Measurements from ENCODE around the gene RPL38.

RPL38 gene

GRCh38 chr17:74164446-74165045 is 38.9 kb upstream of the RPL38 start:
- no peak overlapping the region for H3K18ac ChIP-seq (ENCODE audit: low read length)
- no peak overlapping the region for H4K5ac ChIP-seq (ENCODE audit: low read length)
- H3K79me1 ChIP-seq (ENCODE audit: low read length): no peaks in the 10 kb centered on the region
- H2BK5ac ChIP-seq (ENCODE audit: low read length): no peak overlapping the region
- H2BK15ac ChIP-seq (replicated peaks; ENCODE audit: low read depth): no peak overlapping the region
- no CpG with 5 or more reads among the region's 9 CpGs for WGBS (ENCODE audit: extremely low coverage, insufficient coverage, low lambda C conversion rate)
- H3K23ac ChIP-seq (ENCODE audit: low read length): peak overlapping the region; percentile 73
- H3K4me2 ChIP-seq (ENCODE audit: low read length): no peak overlapping the region
- H2AK5ac ChIP-seq (ENCODE audit: low read length): no peak overlapping the region
- no peak overlapping the region for H3K4ac ChIP-seq (ENCODE audit: low read depth, low read length)
- no peak overlapping the region for H3K9ac ChIP-seq (ENCODE audit: low read length)
- no peaks in the 10 kb centered on the region for H3K36me3 ChIP-seq (ENCODE audit: control insufficient read depth, insufficient read depth, low read length)
- no peak overlapping the region for H3K4me3 ChIP-seq (ENCODE audit: low read length)
- H3K56ac ChIP-seq (ENCODE audit: low read length): no peak overlapping the region
- no peak overlapping the region for H2BK120ac ChIP-seq (ENCODE audit: low read depth, low read length)
- DNase-seq: no peak
- H4K8ac ChIP-seq (ENCODE audit: low read depth, low read length): no peak overlapping the region
- H3K4me1 ChIP-seq (ENCODE audit: control insufficient read depth, low read depth, low read length): peaks cover 5% of the 10 kb centered on the region
- H3K27ac ChIP-seq (ENCODE audit: low read depth, low read length): no peak overlapping the region
- no peaks in the 10 kb centered on the region for H3K27me3 ChIP-seq (ENCODE audit: insufficient read depth, low read length, poor library complexity)
- H3K79me2 ChIP-seq (ENCODE audit: control insufficient read depth, insufficient read depth, low read length): no peaks in the 10 kb centered on the region

- no peak overlapping the region for H3K9ac ChIP-seq (ENCODE audit: low read length)
- H3K56ac ChIP-seq (ENCODE audit: low read length): no peak overlapping the region
- no CpG with 5 or more reads among the region's 8 CpGs for WGBS (ENCODE audit: extremely low coverage, insufficient coverage, low lambda C conversion rate)
- no peak overlapping the region for H3K18ac ChIP-seq (ENCODE audit: low read length)
- no peak overlapping the region for H3K4ac ChIP-seq (ENCODE audit: low read depth, low read length)
- H2AK5ac ChIP-seq (ENCODE audit: low read length): no peak overlapping the region
- no peaks in the 10 kb centered on the region for H3K79me1 ChIP-seq (ENCODE audit: low read length)
- no peak overlapping the region for H2BK15ac ChIP-seq (replicated peaks; ENCODE audit: low read depth)
- no peaks in the 10 kb centered on the region for H3K36me3 ChIP-seq (ENCODE audit: control insufficient read depth, insufficient read depth, low read length)
- peaks cover 5% of the 10 kb centered on the region for H3K4me1 ChIP-seq (ENCODE audit: control insufficient read depth, low read depth, low read length)
- no peak for DNase-seq
- H2BK5ac ChIP-seq (ENCODE audit: low read length): no peak overlapping the region
- no peak overlapping the region for H2BK120ac ChIP-seq (ENCODE audit: low read depth, low read length)
- H4K8ac ChIP-seq (ENCODE audit: low read depth, low read length): no peak overlapping the region
- no peak overlapping the region for H4K5ac ChIP-seq (ENCODE audit: low read length)
- no peak overlapping the region for H3K27ac ChIP-seq (ENCODE audit: low read depth, low read length)
- H3K4me2 ChIP-seq (ENCODE audit: low read length): no peak overlapping the region
- no peak overlapping the region for H3K4me3 ChIP-seq (ENCODE audit: low read length)
- H3K23ac ChIP-seq (ENCODE audit: low read length): no peak overlapping the region
- no peaks in the 10 kb centered on the region for H3K79me2 ChIP-seq (ENCODE audit: control insufficient read depth, insufficient read depth, low read length)
- H3K27me3 ChIP-seq (ENCODE audit: insufficient read depth, low read length, poor library complexity): no peaks in the 10 kb centered on the region
These were observed 37.6 kb upstream of the RPL38 start for GRCh38 chr17:74165797-74166365.

- H2BK15ac ChIP-seq (replicated peaks; ENCODE audit: low read depth): no peak overlapping the region
- H2BK120ac ChIP-seq (ENCODE audit: low read depth, low read length): no peak overlapping the region
- no peak overlapping the region for H4K5ac ChIP-seq (ENCODE audit: low read length)
- H3K27ac ChIP-seq (ENCODE audit: low read depth, low read length): no peak overlapping the region
- H2BK5ac ChIP-seq (ENCODE audit: low read length): no peak overlapping the region
- H3K79me2 ChIP-seq (ENCODE audit: control insufficient read depth, insufficient read depth, low read length): no peaks in the 10 kb centered on the region
- no peak for DNase-seq
- H2AK5ac ChIP-seq (ENCODE audit: low read length): no peak overlapping the region
- H4K8ac ChIP-seq (ENCODE audit: low read depth, low read length): no peak overlapping the region
- H3K56ac ChIP-seq (ENCODE audit: low read length): no peak overlapping the region
- no peaks in the 10 kb centered on the region for H3K36me3 ChIP-seq (ENCODE audit: control insufficient read depth, insufficient read depth, low read length)
- no peaks in the 10 kb centered on the region for H3K79me1 ChIP-seq (ENCODE audit: low read length)
- no peak overlapping the region for H3K4me3 ChIP-seq (ENCODE audit: low read length)
- H3K4me1 ChIP-seq (ENCODE audit: control insufficient read depth, low read depth, low read length): no peaks in the 10 kb centered on the region
- H3K4ac ChIP-seq (ENCODE audit: low read depth, low read length): no peak overlapping the region
- no peak overlapping the region for H3K18ac ChIP-seq (ENCODE audit: low read length)
- no peak overlapping the region for H3K23ac ChIP-seq (ENCODE audit: low read length)
- no peaks in the 10 kb centered on the region for H3K27me3 ChIP-seq (ENCODE audit: insufficient read depth, low read length, poor library complexity)
- WGBS (ENCODE audit: extremely low coverage, insufficient coverage, low lambda C conversion rate): no CpG with 5 or more reads among the region's 1 CpG
- H3K4me2 ChIP-seq (ENCODE audit: low read length): no peak overlapping the region
- H3K9ac ChIP-seq (ENCODE audit: low read length): no peak overlapping the region
These were observed 32.6 kb upstream of the RPL38 start for GRCh38 chr17:74170924-74171323.

GRCh38 chr17:74172700-74173099 is 30.8 kb upstream of the RPL38 start:
- no peak overlapping the region for H2BK5ac ChIP-seq (ENCODE audit: low read length)
- no peak overlapping the region for H4K8ac ChIP-seq (ENCODE audit: low read depth, low read length)
- no peak overlapping the region for H3K18ac ChIP-seq (ENCODE audit: low read length)
- H3K4me1 ChIP-seq (ENCODE audit: control insufficient read depth, low read depth, low read length): no peaks in the 10 kb centered on the region
- H3K79me1 ChIP-seq (ENCODE audit: low read length): no peaks in the 10 kb centered on the region
- H3K9ac ChIP-seq (ENCODE audit: low read length): no peak overlapping the region
- no peak overlapping the region for H3K4me3 ChIP-seq (ENCODE audit: low read length)
- no peaks in the 10 kb centered on the region for H3K36me3 ChIP-seq (ENCODE audit: control insufficient read depth, insufficient read depth, low read length)
- H3K4ac ChIP-seq (ENCODE audit: low read depth, low read length): no peak overlapping the region
- H2BK120ac ChIP-seq (ENCODE audit: low read depth, low read length): no peak overlapping the region
- no peak overlapping the region for H2BK15ac ChIP-seq (replicated peaks; ENCODE audit: low read depth)
- H3K23ac ChIP-seq (ENCODE audit: low read length): no peak overlapping the region
- H4K5ac ChIP-seq (ENCODE audit: low read length): no peak overlapping the region
- no CpG with 5 or more reads among the region's 3 CpGs for WGBS (ENCODE audit: extremely low coverage, insufficient coverage, low lambda C conversion rate)
- H3K56ac ChIP-seq (ENCODE audit: low read length): no peak overlapping the region
- H3K4me2 ChIP-seq (ENCODE audit: low read length): no peak overlapping the region
- no peak overlapping the region for H2AK5ac ChIP-seq (ENCODE audit: low read length)
- no peaks in the 10 kb centered on the region for H3K79me2 ChIP-seq (ENCODE audit: control insufficient read depth, insufficient read depth, low read length)
- no peaks in the 10 kb centered on the region for H3K27me3 ChIP-seq (ENCODE audit: insufficient read depth, low read length, poor library complexity)
- no peak overlapping the region for H3K27ac ChIP-seq (ENCODE audit: low read depth, low read length)
- no peak for DNase-seq

- Histone ChIP-seq H3K56ac (ENCODE audit: low read length) (no peak overlapping the region), H3K79me2 (ENCODE audit: control insufficient read depth, insufficient read depth, low read length) (no peaks in the 10 kb centered on the region), H3K27me3 (ENCODE audit: insufficient read depth, low read length, poor library complexity) (no peaks in the 10 kb centered on the region), H2AK5ac (ENCODE audit: low read length) (no peak overlapping the region), H3K79me1 (ENCODE audit: low read length) (no peaks in the 10 kb centered on the region), H4K5ac (ENCODE audit: low read length) (no peak overlapping the region), H3K4ac (ENCODE audit: low read depth, low read length) (no peak overlapping the region), H3K4me2 (ENCODE audit: low read length) (no peak overlapping the region), H2BK5ac (ENCODE audit: low read length) (no peak overlapping the region), H3K9ac (ENCODE audit: low read length) (no peak overlapping the region), H3K4me1 (ENCODE audit: control insufficient read depth, low read depth, low read length) (no peaks in the 10 kb centered on the region), H2BK120ac (ENCODE audit: low read depth, low read length) (no peak overlapping the region), H3K23ac (ENCODE audit: low read length) (no peak overlapping the region), H3K27ac (ENCODE audit: low read depth, low read length) (no peak overlapping the region), H4K8ac (ENCODE audit: low read depth, low read length) (no peak overlapping the region), H3K4me3 (ENCODE audit: low read length) (no peak overlapping the region), H3K36me3 (ENCODE audit: control insufficient read depth, insufficient read depth, low read length) (no peaks in the 10 kb centered on the region), H2BK15ac (replicated peaks; ENCODE audit: low read depth) (no peak overlapping the region), H3K18ac (ENCODE audit: low read length) (no peak overlapping the region)
- no CpG with 5 or more reads among the region's 10 CpGs for WGBS (ENCODE audit: extremely low coverage, insufficient coverage, low lambda C conversion rate)
- peak; percentile 85 for DNase-seq
These were observed 26.9 kb upstream of the RPL38 start for GRCh38 chr17:74176546-74177001.

GRCh38 chr17:74177018-74177450 is 26.4 kb upstream of the RPL38 start:
- H3K27ac ChIP-seq (ENCODE audit: low read depth, low read length): no peak overlapping the region
- WGBS (ENCODE audit: extremely low coverage, insufficient coverage, low lambda C conversion rate): no CpG with 5 or more reads among the region's 1 CpG

More at GRCh38 chr17:74177018-74177450, 26.4 kb upstream of the RPL38 start:
- no peak overlapping the region for H2BK5ac ChIP-seq (ENCODE audit: low read length)
- H3K4me2 ChIP-seq (ENCODE audit: low read length): no peak overlapping the region
- no peak overlapping the region for H3K4ac ChIP-seq (ENCODE audit: low read depth, low read length)
- no peak overlapping the region for H4K5ac ChIP-seq (ENCODE audit: low read length)
- no peak overlapping the region for H3K56ac ChIP-seq (ENCODE audit: low read length)
- no peaks in the 10 kb centered on the region for H3K79me1 ChIP-seq (ENCODE audit: low read length)
- H3K79me2 ChIP-seq (ENCODE audit: control insufficient read depth, insufficient read depth, low read length): no peaks in the 10 kb centered on the region
- H3K18ac ChIP-seq (ENCODE audit: low read length): no peak overlapping the region
- no peak overlapping the region for H2AK5ac ChIP-seq (ENCODE audit: low read length)
- no peak overlapping the region for H2BK15ac ChIP-seq (replicated peaks; ENCODE audit: low read depth)
- H3K4me1 ChIP-seq (ENCODE audit: control insufficient read depth, low read depth, low read length): no peaks in the 10 kb centered on the region
- H3K9ac ChIP-seq (ENCODE audit: low read length): no peak overlapping the region
- H4K8ac ChIP-seq (ENCODE audit: low read depth, low read length): no peak overlapping the region
- no peak overlapping the region for H3K23ac ChIP-seq (ENCODE audit: low read length)
- no peaks in the 10 kb centered on the region for H3K36me3 ChIP-seq (ENCODE audit: control insufficient read depth, insufficient read depth, low read length)
- no peaks in the 10 kb centered on the region for H3K27me3 ChIP-seq (ENCODE audit: insufficient read depth, low read length, poor library complexity)
- no peak overlapping the region for H3K4me3 ChIP-seq (ENCODE audit: low read length)
- no peak overlapping the region for H2BK120ac ChIP-seq (ENCODE audit: low read depth, low read length)
- peak; percentile 27 for DNase-seq

Measured in mesendoderm (in vitro differentiated cells).